K562 (cell line): ENCODE measurements around the gene DUS1L. TPM values are rescaled to one million over a fixed set of nuclear protein-coding genes. Genes with fewer than 3 reads are reported as not detected.

Experiments used
- C11orf30 ChIP-seq: fragments of 450-650 bp; IDR thresholded peaks from 2 replicates; pipeline ENCODE4 v1.6.1; 2016; ENCODE audit warnings: low read depth, mild to moderate bottlenecking
- HMG20A ChIP-seq: fragments of 450-650 bp; formaldehyde crosslinking; conservative IDR thresholded peaks from 2 replicates; pipeline ENCODE4 v1.4.0; 2020; ENCODE audit warnings: mild to moderate bottlenecking, mixed read lengths
- KDM2B ChIP-seq: fragments of 250-450 bp; sonication (Bioruptor Pico); IDR thresholded peaks from 2 replicates; pipeline ENCODE4 v1.8.0; 2021; ENCODE audit warnings: mild to moderate bottlenecking, moderate library complexity
- KLF16 ChIP-seq: IDR thresholded peaks from 2 replicates; pipeline ENCODE4 v1.6.1; 2016; ENCODE audit warnings: antibody characterized with exemption
- NEUROD1 ChIP-seq: fragments of 150-350 bp; IDR thresholded peaks from 2 replicates; pipeline ENCODE4 v1.6.1; 2014; ENCODE audit warnings: borderline replicate concordance, low read length, low read depth; ENCODE audit not compliant: partially characterized antibody
- NFIX ChIP-seq: fragments of 250-450 bp; sonication (Bioruptor Pico); IDR thresholded peaks from 2 replicates; pipeline ENCODE4 v1.4.0; 2020; ENCODE audit warnings: low read depth, mild to moderate bottlenecking, moderate library complexity
- PHF21A ChIP-seq: fragments of 450-650 bp; IDR thresholded peaks from 2 replicates; pipeline ENCODE4 v1.6.1; 2017; ENCODE audit warnings: low read depth, borderline replicate concordance
- POU5F1 ChIP-seq: fragments of 150-350 bp; IDR thresholded peaks from 2 replicates; pipeline ENCODE4 v1.6.1; 2014; ENCODE audit warnings: borderline replicate concordance, low read length, low read depth, mild to moderate bottlenecking; ENCODE audit not compliant: partially characterized antibody
- SAFB ChIP-seq: fragments of 200-400 bp; formaldehyde crosslinking; IDR thresholded peaks from 2 replicates; pipeline ENCODE4 v1.6.1; 2017; ENCODE audit warnings: low read depth, low read length, borderline replicate concordance
- SAP30 ChIP-seq: fragments of 200-600 bp; sonication (generic); IDR thresholded peaks from 2 replicates; pipeline ENCODE4 v1.6.1; 2012; ENCODE audit warnings: borderline replicate concordance, low read depth, mild to moderate bottlenecking, moderate library complexity, low read length, control low read depth, inconsistent platforms; ENCODE audit not compliant: insufficient read depth, poor library complexity, severe bottlenecking
- TAF1 ChIP-seq: IDR thresholded peaks from 2 replicates; pipeline ENCODE4 v1.6.1; 2011; ENCODE audit warnings: mild to moderate bottlenecking, low read length, moderate library complexity; ENCODE audit not compliant: insufficient read depth, control insufficient read depth, severe bottlenecking; ENCODE audit errors: extremely low read depth
- ZNF444 ChIP-seq: fragments of 250-450 bp; sonication (Bioruptor Pico); IDR thresholded peaks from 2 replicates; pipeline ENCODE4 v1.4.0; 2020; ENCODE audit warnings: mild to moderate bottlenecking, moderate library complexity
- polyA plus RNA-seq, 8 experiments: library from polyadenylated mRNA; depleted of rRNA in 4 of 8; stranded (reverse) in 5 of 8; unstranded in 3 of 8; fragments of >200 nt; fragmentation: Nextera tagmentation in 2 of 8; fragmentation: Illumina TruSeq in 1 of 8; extraction: Ambion mirVana in 2 of 8; extraction: Trizol in 1 of 8; gene quantifications; 2 replicates each; pipeline versions ENCODE4 v1.2.1 to v1.2.3, GENCODE V29; 2011 to 2014; ENCODE audit warnings: inconsistent platforms in 1 of 8, missing spikeins in 1 of 8
- total RNA-seq, 7 experiments: library from RNA; depleted of rRNA in 6 of 7; stranded (reverse); fragments of >200 nt in 6 of 7; fragmentation: Illumina TruSeq in 2 of 7; extraction: Trizol in 2 of 7; gene quantifications; 2 replicates each; pipeline versions ENCODE4 v1.2.1 to v1.2.3, GENCODE V29; 2011 to 2021; ENCODE audit warnings: low replicate concordance in 1 of 7
- TF ChIP-seq, protein P1 (sequence below), 2 experiments: IDR thresholded peaks; 2 replicates each; pipeline ENCODE4 v1.6.1; 2011; ENCODE audit warnings: borderline replicate concordance in 1 of 2, control low read depth in 1 of 2, low read depth in 1 of 2, low read length in 1 of 2, mild to moderate bottlenecking in 1 of 2, mixed read lengths in 1 of 2, moderate library complexity in 1 of 2; ENCODE audit not compliant: insufficient read depth in 1 of 2, insufficient read length in 1 of 2, poor library complexity in 1 of 2, severe bottlenecking in 1 of 2; ENCODE audit errors: extremely low read depth in 1 of 2
- TF ChIP-seq, protein P2 (sequence below), 2 experiments: fragments of 450-650 bp in 1 of 2; sonication (generic) in 1 of 2; formaldehyde crosslinking; conservative IDR thresholded peaks; 2 replicates each; pipeline versions ENCODE4 v1.4.0 to v1.8.1; 2020 to 2022; ENCODE audit warnings: mild to moderate bottlenecking in 1 of 2, missing genetic modification reagents in 1 of 2
- TF ChIP-seq, protein P3 (sequence below): fragments of 450-650 bp; IDR thresholded peaks from 2 replicates; pipeline ENCODE4 v1.6.1; 2016; ENCODE audit warnings: low read depth, mild to moderate bottlenecking, moderate library complexity
- TF ChIP-seq, protein P4 (sequence below): sonication (generic); formaldehyde crosslinking; IDR thresholded peaks from 2 replicates; pipeline ENCODE4 v1.8.0; 2023; ENCODE audit warnings: mild to moderate bottlenecking, missing genetic modification reagents
- TF ChIP-seq, protein P5 (sequence below): sonication (generic); formaldehyde crosslinking; IDR thresholded peaks from 2 replicates; pipeline ENCODE4 v1.8.0; 2022; ENCODE audit warnings: mild to moderate bottlenecking, missing genetic modification reagents, borderline replicate concordance

The DUS1L gene
- total and polyA plus RNA-seq, 9 of the 15 experiments (the other 6 are each of a cell fraction or from before 2014, with no cell fraction given), result 7.8 to 210 (median 83.9) TPM

DNA sequence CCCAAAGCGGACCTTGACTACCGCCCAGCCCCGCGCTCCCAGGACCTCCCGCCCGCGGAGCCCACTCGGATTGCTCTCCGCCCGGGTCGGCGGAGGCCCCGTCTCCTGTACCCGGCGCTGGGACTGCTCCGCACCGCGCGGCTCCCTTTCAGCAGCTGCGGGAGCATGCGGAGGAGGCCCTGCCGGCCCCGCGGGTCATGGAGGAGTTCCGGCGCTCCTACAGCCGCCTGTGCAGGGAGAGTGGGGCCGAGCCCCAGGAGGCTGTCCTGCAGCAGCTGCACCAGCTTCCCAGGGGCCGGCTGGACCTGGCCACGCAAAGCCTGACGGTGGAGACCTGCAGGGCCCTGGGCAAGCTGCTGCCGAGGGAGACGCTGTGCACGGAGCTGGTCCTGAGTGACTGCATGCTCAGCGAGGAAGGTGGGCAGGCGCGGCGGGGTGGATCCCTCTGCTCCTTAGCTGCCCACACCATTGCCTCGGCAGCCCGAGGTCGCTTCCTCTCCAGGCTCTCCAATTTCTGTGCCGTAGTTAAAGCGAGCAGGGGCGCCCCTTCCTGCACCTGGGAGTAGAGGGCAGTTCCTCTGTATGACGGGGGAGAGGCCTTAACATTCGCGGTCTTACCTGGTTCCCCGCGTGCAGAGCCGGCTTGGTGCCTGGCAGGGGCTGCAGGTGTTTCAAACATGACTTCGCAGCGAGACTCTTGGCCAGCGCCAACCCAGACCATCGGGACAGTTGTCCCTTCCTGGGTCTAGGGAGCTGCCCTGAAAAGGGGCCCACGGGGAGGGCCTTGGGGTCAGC is 42.0 kb downstream of the DUS1L start (continued):
- TF ChIP-seq, protein P1, sequence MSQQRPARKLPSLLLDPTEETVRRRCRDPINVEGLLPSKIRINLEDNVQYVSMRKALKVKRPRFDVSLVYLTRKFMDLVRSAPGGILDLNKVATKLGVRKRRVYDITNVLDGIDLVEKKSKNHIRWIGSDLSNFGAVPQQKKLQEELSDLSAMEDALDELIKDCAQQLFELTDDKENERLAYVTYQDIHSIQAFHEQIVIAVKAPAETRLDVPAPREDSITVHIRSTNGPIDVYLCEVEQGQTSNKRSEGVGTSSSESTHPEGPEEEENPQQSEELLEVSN (IDR thresholded peaks at IDR 0.05; ENCODE audit: borderline replicate concordance in 1 of 2, extremely low read depth in 1 of 2, insufficient read depth in 1 of 2, insufficient read length in 1 of 2, low read depth in 1 of 2, low read length in 1 of 2, poor library complexity in 1 of 2, severe bottlenecking in 1 of 2), result peak in 1 of 2 experiments; percentile 27
- TF ChIP-seq C11orf30 (no peak), KDM2B (peak; percentile 80; the same call in 1 of the 2 replicates), PHF21A (no peak), SAP30 (peak; percentile 89), NFIX (CRISPR knock-in tag) (no peak), SAFB (peak; percentile 36; the same call in 1 of the 2 replicates), HMG20A (CRISPR knock-in tag) (no peak), TAF1 (no peak), NEUROD1 (no peak), ZNF444 (no peak), KLF16 (no peak), POU5F1 (no peak)
- TF ChIP-seq, protein P2, sequence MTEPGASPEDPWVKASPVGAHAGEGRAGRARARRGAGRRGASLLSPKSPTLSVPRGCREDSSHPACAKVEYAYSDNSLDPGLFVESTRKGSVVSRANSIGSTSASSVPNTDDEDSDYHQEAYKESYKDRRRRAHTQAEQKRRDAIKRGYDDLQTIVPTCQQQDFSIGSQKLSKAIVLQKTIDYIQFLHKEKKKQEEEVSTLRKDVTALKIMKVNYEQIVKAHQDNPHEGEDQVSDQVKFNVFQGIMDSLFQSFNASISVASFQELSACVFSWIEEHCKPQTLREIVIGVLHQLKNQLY (CRISPR knock-in tag; conservative IDR thresholded peaks at IDR 0.05), result 0 out of 4 replicates have a peak, but pooled peaks of 1 of the 2 experiments have one; percentile 37
- TF ChIP-seq, protein P3, sequence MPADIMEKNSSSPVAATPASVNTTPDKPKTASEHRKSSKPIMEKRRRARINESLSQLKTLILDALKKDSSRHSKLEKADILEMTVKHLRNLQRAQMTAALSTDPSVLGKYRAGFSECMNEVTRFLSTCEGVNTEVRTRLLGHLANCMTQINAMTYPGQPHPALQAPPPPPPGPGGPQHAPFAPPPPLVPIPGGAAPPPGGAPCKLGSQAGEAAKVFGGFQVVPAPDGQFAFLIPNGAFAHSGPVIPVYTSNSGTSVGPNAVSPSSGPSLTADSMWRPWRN, result no peak
- TF ChIP-seq, protein P4, sequence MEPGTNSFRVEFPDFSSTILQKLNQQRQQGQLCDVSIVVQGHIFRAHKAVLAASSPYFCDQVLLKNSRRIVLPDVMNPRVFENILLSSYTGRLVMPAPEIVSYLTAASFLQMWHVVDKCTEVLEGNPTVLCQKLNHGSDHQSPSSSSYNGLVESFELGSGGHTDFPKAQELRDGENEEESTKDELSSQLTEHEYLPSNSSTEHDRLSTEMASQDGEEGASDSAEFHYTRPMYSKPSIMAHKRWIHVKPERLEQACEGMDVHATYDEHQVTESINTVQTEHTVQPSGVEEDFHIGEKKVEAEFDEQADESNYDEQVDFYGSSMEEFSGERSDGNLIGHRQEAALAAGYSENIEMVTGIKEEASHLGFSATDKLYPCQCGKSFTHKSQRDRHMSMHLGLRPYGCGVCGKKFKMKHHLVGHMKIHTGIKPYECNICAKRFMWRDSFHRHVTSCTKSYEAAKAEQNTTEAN (CRISPR knock-in tag), result no peak
- TF ChIP-seq, protein P5, sequence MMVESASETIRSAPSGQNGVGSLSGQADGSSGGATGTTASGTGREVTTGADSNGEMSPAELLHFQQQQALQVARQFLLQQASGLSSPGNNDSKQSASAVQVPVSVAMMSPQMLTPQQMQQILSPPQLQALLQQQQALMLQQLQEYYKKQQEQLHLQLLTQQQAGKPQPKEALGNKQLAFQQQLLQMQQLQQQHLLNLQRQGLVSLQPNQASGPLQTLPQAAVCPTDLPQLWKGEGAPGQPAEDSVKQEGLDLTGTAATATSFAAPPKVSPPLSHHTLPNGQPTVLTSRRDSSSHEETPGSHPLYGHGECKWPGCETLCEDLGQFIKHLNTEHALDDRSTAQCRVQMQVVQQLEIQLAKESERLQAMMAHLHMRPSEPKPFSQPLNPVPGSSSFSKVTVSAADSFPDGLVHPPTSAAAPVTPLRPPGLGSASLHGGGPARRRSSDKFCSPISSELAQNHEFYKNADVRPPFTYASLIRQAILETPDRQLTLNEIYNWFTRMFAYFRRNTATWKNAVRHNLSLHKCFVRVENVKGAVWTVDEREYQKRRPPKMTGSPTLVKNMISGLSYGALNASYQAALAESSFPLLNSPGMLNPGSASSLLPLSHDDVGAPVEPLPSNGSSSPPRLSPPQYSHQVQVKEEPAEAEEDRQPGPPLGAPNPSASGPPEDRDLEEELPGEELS, result 0 out of 2 replicates have a peak, but pooled peaks have one; percentile 60
